Mesenchymal stem cell (in vitro differentiated cells and primary cell): Measurements from ENCODE around the gene NFIX.
"Not testable (repeated sequence)": the region's sequence is repeated elsewhere in the genome, so short reads cannot be mapped to it uniquely, and the experiment has no call there.

Experiments used
- DNase-seq: peaks from one replicate; pipeline ENCODE4 v3.0.0-alpha.2; 2013
- H2AFZ ChIP-seq: one replicate; pipeline ENCODE4 v1.6.1; 2013; ENCODE audit warnings: low read depth, mild to moderate bottlenecking, control low read depth, inconsistent platforms, low read length, moderate library complexity
- H2AK5ac ChIP-seq: 2 replicates; pipeline ENCODE4 v1.6.1; 2013; ENCODE audit warnings: low read length, moderate library complexity, mild to moderate bottlenecking, inconsistent platforms; ENCODE audit not compliant: severe bottlenecking
- H2BK120ac ChIP-seq: one replicate; pipeline ENCODE4 v1.6.1; 2013; ENCODE audit warnings: low read depth, mild to moderate bottlenecking, inconsistent platforms, low read length, moderate library complexity
- H2BK12ac ChIP-seq, 2 experiments: one replicate each; pipeline ENCODE4 v1.6.1; 2013; ENCODE audit warnings: inconsistent platforms in 2 of 2, low read length in 2 of 2, mild to moderate bottlenecking in 2 of 2, moderate library complexity in 2 of 2, control low read depth in 1 of 2
- H2BK15ac ChIP-seq: one replicate; pipeline ENCODE4 v1.6.1; 2013; ENCODE audit warnings: mild to moderate bottlenecking, low read depth, inconsistent platforms; ENCODE audit not compliant: poor library complexity, severe bottlenecking
- H2BK5ac ChIP-seq: 2 replicates; pipeline ENCODE4 v1.6.1; 2013; ENCODE audit warnings: low read depth, mild to moderate bottlenecking, low read length, control low read depth, inconsistent platforms; ENCODE audit not compliant: poor library complexity, severe bottlenecking
- H3K14ac ChIP-seq, 2 experiments: one replicate each; pipeline ENCODE4 v1.6.1; 2013; ENCODE audit warnings: inconsistent platforms in 2 of 2, low read length in 2 of 2, control low read depth in 1 of 2, mild to moderate bottlenecking in 1 of 2, moderate library complexity in 1 of 2
- H3K18ac ChIP-seq, 2 experiments: one replicate each; pipeline ENCODE4 v1.6.1; 2013; ENCODE audit warnings: inconsistent platforms in 2 of 2, low read length in 2 of 2, control low read depth in 1 of 2, low read depth in 1 of 2, mild to moderate bottlenecking in 1 of 2
- H3K23ac ChIP-seq, 2 experiments: one replicate each; pipeline ENCODE4 v1.6.1; 2013; ENCODE audit warnings: inconsistent platforms in 2 of 2, low read length in 2 of 2, mild to moderate bottlenecking in 2 of 2, moderate library complexity in 2 of 2, control low read depth in 1 of 2
- H3K27ac ChIP-seq: 2 replicates; pipeline ENCODE4 v1.5.1; 2013; ENCODE audit warnings: mild to moderate bottlenecking, moderate library complexity, low read length, control low read depth, inconsistent platforms; ENCODE audit not compliant: poor library complexity, severe bottlenecking
- H3K27me3 ChIP-seq, 2 experiments: 2 replicates each; pipeline versions ENCODE4 v1.6.1 to v1.7.0; 2013; ENCODE audit warnings: low read length in 2 of 2, mild to moderate bottlenecking in 2 of 2, moderate library complexity in 2 of 2, control low read depth in 1 of 2, inconsistent platforms in 1 of 2; ENCODE audit not compliant: control insufficient read depth in 1 of 2, insufficient read depth in 1 of 2
- H3K36me3 ChIP-seq, 2 experiments: 2 replicates each; pipeline versions ENCODE4 v1.6.1 to v1.7.0; 2013; ENCODE audit warnings: low read length in 2 of 2, control low read depth in 1 of 2, inconsistent platforms in 1 of 2, low read depth in 1 of 2, mild to moderate bottlenecking in 1 of 2; ENCODE audit not compliant: insufficient read depth in 2 of 2, control insufficient read depth in 1 of 2
- H3K4ac ChIP-seq, 2 experiments: one replicate each; pipeline ENCODE4 v1.6.1; 2013; ENCODE audit warnings: inconsistent platforms in 2 of 2, low read length in 2 of 2, mild to moderate bottlenecking in 2 of 2, moderate library complexity in 2 of 2, control low read depth in 1 of 2, low read depth in 1 of 2
- H3K4me1 ChIP-seq: 2 replicates; pipeline ENCODE4 v1.6.1; 2013; ENCODE audit warnings: low read depth, low read length, control low read depth; ENCODE audit not compliant: control insufficient read depth, insufficient read depth
- H3K4me2 ChIP-seq: 2 replicates; pipeline ENCODE4 v1.6.1; 2013; ENCODE audit warnings: low read length, mild to moderate bottlenecking, inconsistent platforms; ENCODE audit not compliant: poor library complexity, severe bottlenecking
- H3K4me3 ChIP-seq, 2 experiments: 2 replicates each; pipeline versions ENCODE4 v1.5.1 to v1.7.0; 2013; ENCODE audit warnings: low read length in 2 of 2, mild to moderate bottlenecking in 2 of 2, control low read depth in 1 of 2, low read depth in 1 of 2; ENCODE audit not compliant: insufficient read depth in 1 of 2
- H3K79me1 ChIP-seq: replicated peaks from 2 replicates; pipeline ENCODE4 v1.6.1; 2013; ENCODE audit warnings: mild to moderate bottlenecking, control low read depth, low read length, inconsistent platforms; ENCODE audit not compliant: poor library complexity, severe bottlenecking
- H3K9ac ChIP-seq: 2 replicates; pipeline ENCODE4 v1.7.0; 2013; ENCODE audit warnings: mild to moderate bottlenecking, low read length, moderate library complexity
- H3K9me3 ChIP-seq: 2 replicates; pipeline ENCODE4 v1.7.0; 2013; ENCODE audit warnings: mild to moderate bottlenecking, low read length; ENCODE audit not compliant: control insufficient read depth
- H4K8ac ChIP-seq: one replicate; pipeline ENCODE4 v1.6.1; 2013; ENCODE audit warnings: inconsistent platforms, mild to moderate bottlenecking, low read length, moderate library complexity
- H4K91ac ChIP-seq: one replicate; pipeline ENCODE4 v1.6.1; 2013; ENCODE audit warnings: mild to moderate bottlenecking, low read length, inconsistent platforms
- WGBS: methylation state at CpG from one replicate; pipeline ENCODE4 v1.1.7; 2013; ENCODE audit warnings: mixed read lengths; 5-methylcytosine and 5-hydroxymethylcytosine counted together

Gene NFIX

DNA sequence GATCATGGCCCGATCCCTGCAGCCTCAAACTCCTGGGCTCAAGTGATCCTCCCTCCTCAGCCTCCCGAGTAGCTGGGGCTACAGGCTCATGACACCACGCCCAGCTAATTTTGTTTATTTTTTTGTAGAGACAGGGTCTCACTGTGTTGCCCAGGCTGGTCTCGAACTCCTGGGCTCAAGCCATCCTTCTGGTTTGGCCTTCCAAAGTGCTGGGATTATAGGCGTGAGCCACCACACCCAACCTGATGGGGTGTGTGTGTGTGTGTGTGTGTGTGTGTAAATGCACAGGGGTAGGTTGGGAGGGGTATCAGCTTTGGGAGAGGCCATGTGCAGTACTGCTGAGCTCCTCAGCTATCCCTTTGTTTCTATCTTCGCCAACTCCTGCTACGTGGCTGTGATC is 19.2 kb upstream of the NFIX start:
- not testable (repeated sequence) for H3K27me3 ChIP-seq, H2BK5ac ChIP-seq, H3K4ac ChIP-seq, H3K18ac ChIP-seq, H2BK120ac ChIP-seq, H3K9me3 ChIP-seq, H3K23ac ChIP-seq, H2AK5ac ChIP-seq, H3K27ac ChIP-seq, H4K91ac ChIP-seq, H2AFZ ChIP-seq, H4K8ac ChIP-seq, H3K9ac ChIP-seq, H3K14ac ChIP-seq, DNase-seq, H2BK12ac ChIP-seq, H3K4me1 ChIP-seq, H3K79me1 ChIP-seq, H2BK15ac ChIP-seq, H3K36me3 ChIP-seq, H3K4me3 ChIP-seq, H3K4me2 ChIP-seq
- WGBS = 90% methylated on average over 7 of the region's 7 CpGs

GRCh38 chr19:12979974-12980373 is 15.3 kb upstream of the NFIX start:
- H2AFZ ChIP-seq = no peak overlapping the region
- 95% methylated on average over 3 of the region's 3 CpGs for WGBS
- no peak overlapping the region for H4K91ac ChIP-seq
- no peak overlapping the region for H2BK5ac ChIP-seq
- peaks cover 0 to 38% of the 10 kb centered on the region in 2 experiments for H3K27me3 ChIP-seq
- no peak overlapping the region for H3K4me3 ChIP-seq
- no peak overlapping the region for H2BK15ac ChIP-seq
- no peak overlapping the region for H3K4ac ChIP-seq
- H3K23ac ChIP-seq = no peak overlapping the region
- no peak overlapping the region for H2AK5ac ChIP-seq
- no peak overlapping the region for H3K18ac ChIP-seq
- no peak overlapping the region for H2BK12ac ChIP-seq
- no peak overlapping the region for H3K4me2 ChIP-seq
- no peak overlapping the region for H3K14ac ChIP-seq
- no peaks in the 10 kb centered on the region for H3K36me3 ChIP-seq
- no peak overlapping the region for H3K27ac ChIP-seq
- peaks cover under 1% of the 10 kb centered on the region for H3K4me1 ChIP-seq
- no peak overlapping the region for H3K9ac ChIP-seq
- H2BK120ac ChIP-seq = no peak overlapping the region
- no peaks in the 10 kb centered on the region for H3K9me3 ChIP-seq
- no peaks in the 10 kb centered on the region for H3K79me1 ChIP-seq
- DNase-seq = no peak
- no peak overlapping the region for H4K8ac ChIP-seq

GRCh38 chr19:12982648-12983047 is 12.6 kb upstream of the NFIX start:
- H3K4me1 ChIP-seq = peaks cover 10% of the 10 kb centered on the region

DNA sequence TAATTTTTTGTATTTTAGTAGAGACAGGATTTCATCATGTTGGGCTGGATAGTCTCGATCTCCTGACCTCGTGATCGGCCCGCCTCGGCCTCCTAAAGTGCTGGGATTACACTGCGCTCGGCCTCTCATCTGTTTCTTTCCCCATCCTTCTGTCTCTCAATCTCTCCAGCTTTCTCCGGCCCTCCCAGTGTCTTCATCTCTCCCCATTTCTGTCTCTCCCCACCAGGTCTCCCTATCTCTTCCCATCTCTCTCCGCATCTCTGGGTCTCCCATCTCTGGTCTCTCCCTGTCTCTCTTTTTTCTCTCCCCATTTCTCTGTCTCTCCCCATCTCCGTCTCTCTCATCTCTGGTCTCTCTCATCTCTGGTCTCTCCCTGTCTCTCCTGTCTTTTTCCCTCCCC is 12.2 kb upstream of the NFIX start:
- H3K4me2 ChIP-seq = peak overlapping the region; percentile 52

More at GRCh38 chr19:12982648-12983047, 12.6 kb upstream of the NFIX start:
- Histone ChIP-seq H2AK5ac (no peak overlapping the region), H3K9ac (no peak overlapping the region), H2BK5ac (no peak overlapping the region), H3K27ac (no peak overlapping the region), H3K4me3 (no peak overlapping the region), H4K91ac (no peak overlapping the region), H3K14ac (no peak overlapping the region), H3K27me3 (peaks cover 0 to 53% of the 10 kb centered on the region in 2 experiments), H3K79me1 (no peaks in the 10 kb centered on the region), H3K9me3 (no peaks in the 10 kb centered on the region), H3K4me2 (no peak overlapping the region), H3K18ac (no peak overlapping the region), H3K4ac (no peak overlapping the region), H2BK15ac (no peak overlapping the region), H4K8ac (no peak overlapping the region), H2AFZ (no peak overlapping the region), H2BK120ac (no peak overlapping the region), H3K23ac (no peak overlapping the region), H3K36me3 (no peaks in the 10 kb centered on the region), H2BK12ac (no peak overlapping the region)
- DNase-seq = no peak
- WGBS = 86% methylated on average over 3 of the region's 6 CpGs

More for the DNA sequence above, 12.2 kb upstream of the NFIX start:
- WGBS = 78% methylated on average over 10 of the region's 10 CpGs
- Histone ChIP-seq H4K8ac (no peak overlapping the region), H3K9me3 (no peaks in the 10 kb centered on the region), H2AFZ (no peak overlapping the region), H2BK5ac (no peak overlapping the region), H3K27me3 (peaks cover 0 to 58% of the 10 kb centered on the region in 2 experiments), H3K79me1 (no peaks in the 10 kb centered on the region), H3K14ac (no peak overlapping the region), H3K27ac (no peak overlapping the region), H3K18ac (no peak overlapping the region), H2BK120ac (no peak overlapping the region), H3K23ac (no peak overlapping the region), H2BK15ac (no peak overlapping the region), H2BK12ac (no peak overlapping the region), H4K91ac (no peak overlapping the region), H3K9ac (peak overlapping the region; percentile 91), H3K4me1 (peaks cover 10% of the 10 kb centered on the region), H3K4me3 (peak overlapping the region; percentile 32 to 72), H3K36me3 (no peaks in the 10 kb centered on the region), H2AK5ac (no peak overlapping the region), H3K4ac (no peak overlapping the region)
- no peak for DNase-seq
